Liver (tissue), 9 donors: ENCODE results near the gene CCDC28B. TPM values are rescaled to one million over a fixed set of nuclear protein-coding genes. Genes with fewer than 3 reads are reported as not detected.

ENCODE experiments used
- DNase-seq: peaks from one replicate; pipeline ENCODE4 v3.0.0-alpha.2; 2017; ENCODE audit warnings: low spot score
- H3K27ac ChIP-seq, 2 donors: one replicate each; pipeline ENCODE4 v1.7.0; 2013; ENCODE audit warnings: inconsistent platforms in 2 of 2, low read length in 2 of 2, control low read depth in 1 of 2, low read depth in 1 of 2, mild to moderate bottlenecking in 1 of 2
- H3K27me3 ChIP-seq, 4 donors: one replicate each; pipeline versions ENCODE4 v1.6.1 to v1.7.0; 2013; ENCODE audit warnings: low read length in 3 of 4, inconsistent platforms in 1 of 4, mild to moderate bottlenecking in 1 of 4, moderate library complexity in 1 of 4; ENCODE audit not compliant: control insufficient read depth in 4 of 4, insufficient read depth in 4 of 4
- H3K36me3 ChIP-seq, 4 donors: one replicate each; pipeline versions ENCODE4 v1.6.1 to v1.7.0; 2013; ENCODE audit warnings: low read length in 3 of 4, mild to moderate bottlenecking in 3 of 4, low read depth in 1 of 4, moderate library complexity in 1 of 4; ENCODE audit not compliant: control insufficient read depth in 4 of 4, insufficient read depth in 3 of 4
- H3K4me1 ChIP-seq, 4 donors: one replicate each; pipeline versions ENCODE4 v1.6.1 to v1.7.0; 2013; ENCODE audit warnings: low read length in 3 of 4, mild to moderate bottlenecking in 3 of 4, moderate library complexity in 1 of 4; ENCODE audit not compliant: control insufficient read depth in 4 of 4, insufficient read depth in 4 of 4
- H3K4me3 ChIP-seq, 3 donors: one replicate each; pipeline versions ENCODE4 v1.6.1 to v1.7.0; 2013; ENCODE audit warnings: low read length in 3 of 3, control low read depth in 1 of 3, low read depth in 1 of 3, mild to moderate bottlenecking in 1 of 3
- H3K9ac ChIP-seq, 2 donors: one replicate each; pipeline ENCODE4 v1.7.0; 2013; ENCODE audit warnings: low read length in 2 of 2, mild to moderate bottlenecking in 2 of 2, moderate library complexity in 2 of 2, control low read depth in 1 of 2, low read depth in 1 of 2
- H3K9me3 ChIP-seq, 4 donors: one replicate each; pipeline versions ENCODE4 v1.6.1 to v1.7.0; 2013; ENCODE audit warnings: low read length in 3 of 4; ENCODE audit not compliant: control insufficient read depth in 4 of 4
- EGR1 ChIP-seq, 2 donors: IDR thresholded peaks; 2 replicates each; pipeline ENCODE4 v1.6.1; 2016 to 2018; ENCODE audit warnings: antibody characterized with exemption in 2 of 2, low read depth in 2 of 2
- FOXA1 ChIP-seq: IDR thresholded peaks from 2 replicates; pipeline ENCODE4 v1.6.1; 2016; ENCODE audit warnings: antibody characterized with exemption
- FOXA2 ChIP-seq: IDR thresholded peaks from 2 replicates; pipeline ENCODE4 v1.6.1; 2016; ENCODE audit warnings: antibody characterized with exemption
- GABPA ChIP-seq, 2 donors: IDR thresholded peaks in 1 of 2; conservative IDR thresholded peaks in 1 of 2; 2 replicates each; pipeline ENCODE4 v1.6.1; 2016; ENCODE audit warnings: antibody characterized with exemption in 2 of 2, mild to moderate bottlenecking in 1 of 2, moderate library complexity in 1 of 2
- HNF4A ChIP-seq, 2 donors: conservative IDR thresholded peaks; 2 replicates each; pipeline ENCODE4 v1.6.1; 2016; ENCODE audit warnings: antibody characterized with exemption in 2 of 2, mild to moderate bottlenecking in 2 of 2
- HNF4G ChIP-seq: IDR thresholded peaks from 2 replicates; pipeline ENCODE4 v1.6.1; 2016; ENCODE audit warnings: antibody characterized with exemption
- JUND ChIP-seq, 2 donors: IDR thresholded peaks; 2 replicates each; pipeline ENCODE4 v1.6.1; 2016; ENCODE audit warnings: antibody characterized with exemption in 2 of 2
- NR2F2 ChIP-seq: IDR thresholded peaks from 2 replicates; pipeline ENCODE4 v1.6.1; 2016; ENCODE audit warnings: antibody characterized with exemption
- RAD21 ChIP-seq, 2 donors: IDR thresholded peaks; 2 replicates each; pipeline ENCODE4 v1.6.1; 2016; ENCODE audit warnings: antibody characterized with exemption in 2 of 2, mild to moderate bottlenecking in 2 of 2
- SP1 ChIP-seq: IDR thresholded peaks from 2 replicates; pipeline ENCODE4 v1.6.1; 2018; ENCODE audit warnings: antibody characterized with exemption, mild to moderate bottlenecking
- TAF1 ChIP-seq: conservative IDR thresholded peaks from 2 replicates; pipeline ENCODE4 v1.6.1; 2016; ENCODE audit warnings: antibody characterized with exemption, mild to moderate bottlenecking
- YY1 ChIP-seq: IDR thresholded peaks from 2 replicates; pipeline ENCODE4 v1.6.1; 2016; ENCODE audit warnings: antibody characterized with exemption, mild to moderate bottlenecking
- ZBTB33 ChIP-seq: IDR thresholded peaks from 2 replicates; pipeline ENCODE4 v1.6.1; 2016; ENCODE audit warnings: antibody characterized with exemption
- WGBS: extraction: QIAGEN DNeasy Blood & Tissue Kit; methylation state at CpG from one replicate; pipeline ENCODE4 v1.1.7; 2013; 5-methylcytosine and 5-hydroxymethylcytosine counted together
- polyA plus RNA-seq, 2 donors: library from polyadenylated mRNA; stranded (reverse) in 1 of 2; unstranded in 1 of 2; fragments of 200-250 nt in 1 of 2; fragments of >200 nt in 1 of 2; fragmentation: Nextera tagmentation in 1 of 2; extraction: Ambion mirVana in 1 of 2; gene quantifications; one replicate each; pipeline versions ENCODE4 v1.2.1 to v1.2.3, GENCODE V29; 2013 to 2015
- total RNA-seq, 2 donors: library from RNA; depleted of rRNA; stranded (reverse); fragments of >200 nt; gene quantifications; one replicate each; pipeline ENCODE4 v1.2.3, GENCODE V29; 2014
- TF ChIP-seq, protein P1 (sequence below): IDR thresholded peaks from 2 replicates; pipeline ENCODE4 v1.6.1; 2016; ENCODE audit warnings: antibody characterized with exemption, mild to moderate bottlenecking
- TF ChIP-seq, protein P2 (sequence below): IDR thresholded peaks from 2 replicates; pipeline ENCODE4 v1.6.1; 2016; ENCODE audit warnings: antibody characterized with exemption
- TF ChIP-seq, protein P3 (sequence below): fragments of 150-350 bp; IDR thresholded peaks from 2 replicates; pipeline ENCODE4 v1.5.1; 2017; ENCODE audit warnings: improper control_type of control experiment, low read depth, low read length; ENCODE audit not compliant: missing input control
- TF ChIP-seq, protein P4 (sequence below): IDR thresholded peaks from 2 replicates; pipeline ENCODE4 v1.6.1; 2016; ENCODE audit warnings: antibody characterized with exemption
- donor health status: healthy.
- donor health status: healthy.
- donor health status: healthy.
- donor health status: healthy.
- donor health status: healthy.

Gene CCDC28B
- total and polyA plus RNA-seq, 4 donors = 0.75 to 20.6 (median 1.0) TPM

GRCh38 chr1:32180186-32181060 is 20.0 kb upstream of the CCDC28B start:
- WGBS = 7% methylated on average over 36 of the region's 36 CpGs
- H3K4me1 ChIP-seq = peaks cover 19 to 47% (median 40%) of the 10 kb centered on the region in 4 donors
- H3K4me3 ChIP-seq = peak overlapping the region; percentile 68 to 87 (median 78)
- peak overlapping the region; percentile 87 to 98 for H3K27ac ChIP-seq
- TF ChIP-seq TAF1 (no peak), HNF4G (no peak), HNF4A (conservative IDR thresholded peaks at IDR 0.05) (no peak), JUND (IDR thresholded peaks at IDR 0.05) (no peak), SP1 (no peak), NR2F2 (no peak), FOXA2 (no peak), EGR1 (IDR thresholded peaks at IDR 0.05; ENCODE audit: low read depth in 2 of 2) (no peak), YY1 (no peak), FOXA1 (no peak), GABPA (IDR thresholded peaks at IDR 0.05 in 1 of 2, conservative IDR thresholded peaks at IDR 0.05 in 1 of 2) (no peak)
- TF ChIP-seq, protein P1, sequence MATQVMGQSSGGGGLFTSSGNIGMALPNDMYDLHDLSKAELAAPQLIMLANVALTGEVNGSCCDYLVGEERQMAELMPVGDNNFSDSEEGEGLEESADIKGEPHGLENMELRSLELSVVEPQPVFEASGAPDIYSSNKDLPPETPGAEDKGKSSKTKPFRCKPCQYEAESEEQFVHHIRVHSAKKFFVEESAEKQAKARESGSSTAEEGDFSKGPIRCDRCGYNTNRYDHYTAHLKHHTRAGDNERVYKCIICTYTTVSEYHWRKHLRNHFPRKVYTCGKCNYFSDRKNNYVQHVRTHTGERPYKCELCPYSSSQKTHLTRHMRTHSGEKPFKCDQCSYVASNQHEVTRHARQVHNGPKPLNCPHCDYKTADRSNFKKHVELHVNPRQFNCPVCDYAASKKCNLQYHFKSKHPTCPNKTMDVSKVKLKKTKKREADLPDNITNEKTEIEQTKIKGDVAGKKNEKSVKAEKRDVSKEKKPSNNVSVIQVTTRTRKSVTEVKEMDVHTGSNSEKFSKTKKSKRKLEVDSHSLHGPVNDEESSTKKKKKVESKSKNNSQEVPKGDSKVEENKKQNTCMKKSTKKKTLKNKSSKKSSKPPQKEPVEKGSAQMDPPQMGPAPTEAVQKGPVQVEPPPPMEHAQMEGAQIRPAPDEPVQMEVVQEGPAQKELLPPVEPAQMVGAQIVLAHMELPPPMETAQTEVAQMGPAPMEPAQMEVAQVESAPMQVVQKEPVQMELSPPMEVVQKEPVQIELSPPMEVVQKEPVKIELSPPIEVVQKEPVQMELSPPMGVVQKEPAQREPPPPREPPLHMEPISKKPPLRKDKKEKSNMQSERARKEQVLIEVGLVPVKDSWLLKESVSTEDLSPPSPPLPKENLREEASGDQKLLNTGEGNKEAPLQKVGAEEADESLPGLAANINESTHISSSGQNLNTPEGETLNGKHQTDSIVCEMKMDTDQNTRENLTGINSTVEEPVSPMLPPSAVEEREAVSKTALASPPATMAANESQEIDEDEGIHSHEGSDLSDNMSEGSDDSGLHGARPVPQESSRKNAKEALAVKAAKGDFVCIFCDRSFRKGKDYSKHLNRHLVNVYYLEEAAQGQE = no peak
- TF ChIP-seq, protein P2, sequence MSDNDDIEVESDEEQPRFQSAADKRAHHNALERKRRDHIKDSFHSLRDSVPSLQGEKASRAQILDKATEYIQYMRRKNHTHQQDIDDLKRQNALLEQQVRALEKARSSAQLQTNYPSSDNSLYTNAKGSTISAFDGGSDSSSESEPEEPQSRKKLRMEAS = no peak
- TF ChIP-seq, protein P3, sequence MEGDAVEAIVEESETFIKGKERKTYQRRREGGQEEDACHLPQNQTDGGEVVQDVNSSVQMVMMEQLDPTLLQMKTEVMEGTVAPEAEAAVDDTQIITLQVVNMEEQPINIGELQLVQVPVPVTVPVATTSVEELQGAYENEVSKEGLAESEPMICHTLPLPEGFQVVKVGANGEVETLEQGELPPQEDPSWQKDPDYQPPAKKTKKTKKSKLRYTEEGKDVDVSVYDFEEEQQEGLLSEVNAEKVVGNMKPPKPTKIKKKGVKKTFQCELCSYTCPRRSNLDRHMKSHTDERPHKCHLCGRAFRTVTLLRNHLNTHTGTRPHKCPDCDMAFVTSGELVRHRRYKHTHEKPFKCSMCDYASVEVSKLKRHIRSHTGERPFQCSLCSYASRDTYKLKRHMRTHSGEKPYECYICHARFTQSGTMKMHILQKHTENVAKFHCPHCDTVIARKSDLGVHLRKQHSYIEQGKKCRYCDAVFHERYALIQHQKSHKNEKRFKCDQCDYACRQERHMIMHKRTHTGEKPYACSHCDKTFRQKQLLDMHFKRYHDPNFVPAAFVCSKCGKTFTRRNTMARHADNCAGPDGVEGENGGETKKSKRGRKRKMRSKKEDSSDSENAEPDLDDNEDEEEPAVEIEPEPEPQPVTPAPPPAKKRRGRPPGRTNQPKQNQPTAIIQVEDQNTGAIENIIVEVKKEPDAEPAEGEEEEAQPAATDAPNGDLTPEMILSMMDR = no peak
- TF ChIP-seq, protein P4, sequence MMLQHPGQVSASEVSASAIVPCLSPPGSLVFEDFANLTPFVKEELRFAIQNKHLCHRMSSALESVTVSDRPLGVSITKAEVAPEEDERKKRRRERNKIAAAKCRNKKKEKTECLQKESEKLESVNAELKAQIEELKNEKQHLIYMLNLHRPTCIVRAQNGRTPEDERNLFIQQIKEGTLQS = no peak
- peaks cover 4 to 19% (median 14%) of the 10 kb centered on the region in 4 donors for H3K36me3 ChIP-seq
- H3K27me3 ChIP-seq = no peaks in the 10 kb centered on the region
- H3K9ac ChIP-seq = peak overlapping the region; percentile 66 to 95
- DNase-seq = peak; percentile 46
- H3K9me3 ChIP-seq = no peaks in the 10 kb centered on the region

DNA sequence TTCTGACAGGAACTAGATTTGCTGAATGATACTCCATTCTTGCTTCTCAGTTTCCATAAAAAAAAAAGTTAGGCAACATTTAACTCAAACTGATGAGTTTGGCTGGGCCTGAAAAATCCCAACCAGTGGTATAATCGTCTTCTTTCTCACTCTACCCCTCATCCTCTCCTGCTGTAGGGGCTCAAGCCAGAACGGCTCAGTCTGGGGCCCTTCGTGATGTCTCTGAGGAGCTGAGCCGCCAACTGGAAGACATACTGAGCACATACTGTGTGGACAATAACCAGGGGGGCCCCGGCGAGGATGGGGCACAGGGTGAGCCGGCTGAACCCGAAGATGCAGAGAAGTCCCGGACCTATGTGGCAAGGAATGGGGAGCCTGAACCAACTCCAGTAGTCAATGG is 19.3 kb upstream of the CCDC28B start:
- 86% methylated on average over 9 of the region's 9 CpGs for WGBS
- peak overlapping the region in 2 of 3 donors; percentile 68 to 78 for H3K4me3 ChIP-seq

More for the DNA sequence above, 19.3 kb upstream of the CCDC28B start:
- DNase-seq = no peak
- Histone ChIP-seq H3K27ac (peak overlapping the region in 1 of 2 donors; percentile 87), H3K27me3 (no peaks in the 10 kb centered on the region), H3K4me1 (peaks cover 17 to 49% (median 38%) of the 10 kb centered on the region in 4 donors), H3K9me3 (no peaks in the 10 kb centered on the region), H3K36me3 (peaks cover 4 to 19% (median 15%) of the 10 kb centered on the region in 4 donors), H3K9ac (peak overlapping the region in 1 of 2 donors; percentile 66)
- no peak for TF ChIP-seq HNF4G
- no peak for TF ChIP-seq JUND (IDR thresholded peaks at IDR 0.05)
- no peak for TF ChIP-seq ZBTB33
- no peak for TF ChIP-seq GABPA (IDR thresholded peaks at IDR 0.05 in 1 of 2, conservative IDR thresholded peaks at IDR 0.05 in 1 of 2)
- TF ChIP-seq HNF4A (conservative IDR thresholded peaks at IDR 0.05) = no peak
- no peak for TF ChIP-seq YY1
- no peak for TF ChIP-seq RAD21 (IDR thresholded peaks at IDR 0.05)
- no peak for TF ChIP-seq FOXA1
- TF ChIP-seq FOXA2 = no peak
